T-cell (primary cell): Measurements from ENCODE around the gene OR2T35. TPM values are rescaled to one million over a fixed set of nuclear protein-coding genes. Genes with fewer than 3 reads are reported as not detected.

ENCODE experiments used
- ATAC-seq, 4 experiments: fragments of 200-7000 bp in 3 of 4; fragments of 150-1000 bp in 1 of 4; cut with Tn5 transposase; replicated peaks in 1 of 4; 1 replicate in 3 of 4; 2 replicates in 1 of 4; pipeline ENCODE4 v1.10.0; 2021; ENCODE audit warnings: moderate library complexity in 3 of 4, mild to moderate bottlenecking in 2 of 4, moderate number of reproducible peaks in 1 of 4
- CTCF ChIA-PET, 2 donors: fragments of 300-600 bp; sonication (Branson Sonifier 250); formaldehyde crosslinking; loops; one replicate each; lab custom pipeline; 2022; ENCODE audit warnings: antibody characterized with exemption in 2 of 2; lab: Charles Lee
- POLR2A ChIA-PET, 2 donors: fragments of 300-600 bp; sonication (Branson Sonifier 250); formaldehyde crosslinking; loops; one replicate each; lab custom pipeline; 2022; ENCODE audit warnings: antibody characterized with exemption in 2 of 2; lab: Charles Lee
- DNase-seq, 35 experiments: peaks; one replicate each; pipeline versions ENCODE4 v3.0.0 to v3.0.0-alpha.2; 2013 to 2023
- H3K27ac ChIP-seq: one replicate; pipeline ENCODE4 v1.5.1; 2013; ENCODE audit warnings: low read length
- H3K27me3 ChIP-seq, 2 experiments: replicated peaks in 1 of 2; 1 replicate in 1 of 2; 2 replicates in 1 of 2; pipeline versions ENCODE4 v1.6.1 to v1.7.0; 2013; ENCODE audit warnings: low read length in 1 of 2, mixed read lengths in 1 of 2; ENCODE audit not compliant: control insufficient read depth in 2 of 2, insufficient read depth in 2 of 2; ENCODE audit errors: extremely low read depth in 1 of 2
- H3K36me3 ChIP-seq, 2 donors: 1 replicate in 1 of 2; 2 replicates in 1 of 2; pipeline versions ENCODE4 v1.6.1 to v1.7.0; 2013; ENCODE audit warnings: low read length in 1 of 2; ENCODE audit not compliant: control insufficient read depth in 2 of 2, insufficient read depth in 1 of 2; ENCODE audit errors: extremely low read depth in 1 of 2
- H3K4me1 ChIP-seq, 2 experiments: 1 replicate in 1 of 2; 2 replicates in 1 of 2; pipeline versions ENCODE4 v1.6.1 to v1.7.0; 2013; ENCODE audit warnings: low read length in 2 of 2, mixed read lengths in 1 of 2; ENCODE audit not compliant: insufficient read depth in 2 of 2, control insufficient read depth in 1 of 2; ENCODE audit errors: extremely low read depth in 1 of 2
- H3K4me3 ChIP-seq, 2 donors: 1 replicate in 1 of 2; 2 replicates in 1 of 2; pipeline versions ENCODE4 v1.5.1 to v1.7.0; 2013; ENCODE audit warnings: mild to moderate bottlenecking in 2 of 2, low read length in 1 of 2, moderate library complexity in 1 of 2; ENCODE audit not compliant: control insufficient read depth in 1 of 2; ENCODE audit errors: extremely low read depth in 1 of 2
- H3K9me3 ChIP-seq: 2 replicates; pipeline ENCODE4 v1.7.0; 2013
- H3K27ac Mint-ChIP-seq, 2 donors: one replicate each; pipeline ENCODE4 v1.8.0; 2020 to 2021; ENCODE audit warnings: mild to moderate bottlenecking in 2 of 2, mixed read lengths in 2 of 2
- H3K27me3 Mint-ChIP-seq, 2 donors: one replicate each; pipeline ENCODE4 v1.8.0; 2021 to 2022; ENCODE audit warnings: mixed read lengths in 2 of 2
- H3K36me3 Mint-ChIP-seq: one replicate; pipeline ENCODE4 v1.8.0; 2021; ENCODE audit warnings: mixed read lengths
- H3K4me1 Mint-ChIP-seq, 3 donors: one replicate each; pipeline ENCODE4 v1.8.0; 2020 to 2022; ENCODE audit warnings: mixed read lengths in 3 of 3, mild to moderate bottlenecking in 1 of 3
- H3K4me3 Mint-ChIP-seq, 3 donors: one replicate each; pipeline ENCODE4 v1.8.0; 2020 to 2022; ENCODE audit warnings: mild to moderate bottlenecking in 3 of 3, mixed read lengths in 3 of 3, moderate library complexity in 3 of 3
- H3K9me3 Mint-ChIP-seq, 3 donors: one replicate each; pipeline ENCODE4 v1.8.0; 2020 to 2022; ENCODE audit warnings: mixed read lengths in 3 of 3
- WGBS: methylation state at CpG from one replicate; pipeline ENCODE4 v1.1.5; 2013; ENCODE audit warnings: missing lambda C conversion rate; ENCODE audit not compliant: insufficient coverage; 5-methylcytosine and 5-hydroxymethylcytosine counted together
- total RNA-seq, 35 experiments: library from RNA in 6 of 35; stranded (reverse) in 6 of 35; fragments of 120-200 nt in 1 of 35; gene quantifications; one replicate each; pipeline versions ENCODE4 v1.2.1 to v1.2.4 and lab custom pipeline; 2013 to 2026

The OR2T35 gene
- total RNA-seq, 5 donors from 2014 or later (not counting 1 experiment from before 2014, with no cell fraction given) = not detected

- Mint-ChIP-seq H3K27me3 (no peaks in the 10 kb centered on the region), H3K4me3 (no peak overlapping the region), H3K27ac (no peak overlapping the region), H3K9me3 (no peaks in the 10 kb centered on the region), H3K4me1 (peaks cover 0 to 9% (median 2%) of the 10 kb centered on the region in 3 donors), H3K36me3 (no peaks in the 10 kb centered on the region)
- Histone ChIP-seq H3K27ac (no peak overlapping the region), H3K4me1 (no peaks in the 10 kb centered on the region), H3K27me3 (no peaks in the 10 kb centered on the region), H3K4me3 (no peak overlapping the region), H3K9me3 (no peaks in the 10 kb centered on the region), H3K36me3 (no peaks in the 10 kb centered on the region)
- ATAC-seq (no peak), DNase-seq (no peak)
- CTCF ChIA-PET = no interaction called here
- WGBS = 80% methylated on average over 2 of the region's 7 CpGs
- POLR2A ChIA-PET = no interaction called here
Observed at GRCh38 chr1:248618119-248618518, 27.0 kb downstream of the OR2T35 start.

GRCh38 chr1:248613742-248614141 is 31.3 kb downstream of the OR2T35 start:
- H3K36me3 Mint-ChIP-seq = no peaks in the 10 kb centered on the region
- peaks cover 0 to 11% (median 1%) of the 10 kb centered on the region in 3 donors for H3K4me1 Mint-ChIP-seq
- peaks cover 0 to 7% of the 10 kb centered on the region in 2 experiments for H3K27me3 ChIP-seq
- peaks cover 0 to 5% of the 10 kb centered on the region in 2 donors for H3K27me3 Mint-ChIP-seq
- H3K9me3 ChIP-seq = no peaks in the 10 kb centered on the region
- H3K9me3 Mint-ChIP-seq = no peaks in the 10 kb centered on the region
- WGBS = no CpG with 5 or more reads among the region's 1 CpG
- ChIA-PET CTCF (no interaction called here), POLR2A (no interaction called here)
- ATAC-seq (no peak), DNase-seq (no peak)
- no peaks in the 10 kb centered on the region for H3K4me1 ChIP-seq
- no peak overlapping the region for H3K4me3 ChIP-seq
- H3K27ac Mint-ChIP-seq = no peak overlapping the region
- H3K36me3 ChIP-seq = no peaks in the 10 kb centered on the region
- no peak overlapping the region for H3K27ac ChIP-seq
- H3K4me3 Mint-ChIP-seq = no peak overlapping the region

- ATAC-seq (peak in 2 of 4 experiments; percentile 19 to 49), DNase-seq (peak in 1 of 35 experiments; percentile 3)
- whole genome bisulfite sequencing = 83% methylated on average over 3 of the region's 4 CpGs
- Histone ChIP-seq H3K4me1 (no peaks in the 10 kb centered on the region), H3K9me3 (no peaks in the 10 kb centered on the region), H3K27me3 (peaks cover 0 to 7% of the 10 kb centered on the region in 2 experiments), H3K27ac (no peak overlapping the region), H3K36me3 (no peaks in the 10 kb centered on the region), H3K4me3 (no peak overlapping the region)
- Mint-ChIP-seq H3K27ac (no peak overlapping the region), H3K27me3 (peaks cover 0 to 5% of the 10 kb centered on the region in 2 donors), H3K4me1 (peaks cover 0 to 7% (median 1%) of the 10 kb centered on the region in 3 donors), H3K4me3 (no peak overlapping the region), H3K36me3 (no peaks in the 10 kb centered on the region), H3K9me3 (no peaks in the 10 kb centered on the region)
- CTCF ChIA-PET = interaction anchor here in 1 of 2 donors (0.6 kb wide), 1 partner anchor 205 kb away, joined by 3 read pairs; no protein-coding TSS in a partner anchor
- POLR2A ChIA-PET = no interaction called here
Observed at GRCh38 chr1:248611883-248612414, 33.1 kb downstream of the OR2T35 start.

DNA sequence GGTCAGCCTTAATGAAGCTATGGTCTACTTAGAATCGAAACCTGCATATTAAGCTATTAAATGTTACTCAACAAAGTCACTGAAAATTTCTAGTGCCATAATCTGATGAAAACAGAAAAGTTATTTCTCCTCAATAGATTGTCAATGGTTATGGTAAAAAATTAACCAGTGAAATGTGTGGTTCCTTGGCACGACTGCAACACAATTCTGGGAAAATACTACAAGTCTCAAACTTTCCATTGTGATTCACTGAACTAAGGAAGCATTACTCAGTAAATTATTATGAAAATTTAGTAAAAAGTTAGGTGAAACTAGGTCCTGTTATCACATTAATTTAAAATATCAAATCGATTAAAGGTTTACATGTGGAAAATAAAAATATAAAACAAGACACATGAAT is 34.8 kb downstream of the OR2T35 start:
- Histone ChIP-seq H3K36me3 (no peaks in the 10 kb centered on the region), H3K27ac (no peak overlapping the region), H3K9me3 (no peaks in the 10 kb centered on the region), H3K4me1 (no peaks in the 10 kb centered on the region), H3K4me3 (no peak overlapping the region), H3K27me3 (peaks cover 0 to 7% of the 10 kb centered on the region in 2 experiments)
- Mint-ChIP-seq H3K4me1 (peaks cover 0 to 14% (median 1%) of the 10 kb centered on the region in 3 donors), H3K27me3 (peaks cover 0 to 5% of the 10 kb centered on the region in 2 donors), H3K9me3 (no peaks in the 10 kb centered on the region), H3K4me3 (no peak overlapping the region), H3K27ac (no peak overlapping the region), H3K36me3 (no peaks in the 10 kb centered on the region)
- ATAC-seq (no peak), DNase-seq (no peak)
- CTCF ChIA-PET = interaction anchor here in 1 of 2 donors (1.1 kb wide), 1 partner anchor 11 kb away, joined by 3 read pairs; no protein-coding TSS in a partner anchor
- POLR2A ChIA-PET = no interaction called here
- WGBS = no CpG with 5 or more reads among the region's 3 CpGs

GRCh38 chr1:248599396-248599795 is 45.7 kb downstream of the OR2T35 start:
- no peaks in the 10 kb centered on the region for H3K9me3 Mint-ChIP-seq
- ChIA-PET POLR2A (no interaction called here), CTCF (no interaction called here)
- H3K27me3 ChIP-seq = no peaks in the 10 kb centered on the region
- no peaks in the 10 kb centered on the region for H3K27me3 Mint-ChIP-seq
- DNase-seq (no peak), ATAC-seq (no peak)
- WGBS = 86% methylated on average over 4 of the region's 8 CpGs
- H3K36me3 Mint-ChIP-seq = no peaks in the 10 kb centered on the region
- no peaks in the 10 kb centered on the region for H3K4me1 ChIP-seq
- no peaks in the 10 kb centered on the region for H3K36me3 ChIP-seq
- H3K4me3 Mint-ChIP-seq = no peak overlapping the region
- no peak overlapping the region for H3K27ac Mint-ChIP-seq
- no peak overlapping the region for H3K27ac ChIP-seq
- peaks cover 4 to 9% (median 6%) of the 10 kb centered on the region in 3 donors for H3K4me1 Mint-ChIP-seq
- H3K4me3 ChIP-seq = no peak overlapping the region
- no peaks in the 10 kb centered on the region for H3K9me3 ChIP-seq

DNA sequence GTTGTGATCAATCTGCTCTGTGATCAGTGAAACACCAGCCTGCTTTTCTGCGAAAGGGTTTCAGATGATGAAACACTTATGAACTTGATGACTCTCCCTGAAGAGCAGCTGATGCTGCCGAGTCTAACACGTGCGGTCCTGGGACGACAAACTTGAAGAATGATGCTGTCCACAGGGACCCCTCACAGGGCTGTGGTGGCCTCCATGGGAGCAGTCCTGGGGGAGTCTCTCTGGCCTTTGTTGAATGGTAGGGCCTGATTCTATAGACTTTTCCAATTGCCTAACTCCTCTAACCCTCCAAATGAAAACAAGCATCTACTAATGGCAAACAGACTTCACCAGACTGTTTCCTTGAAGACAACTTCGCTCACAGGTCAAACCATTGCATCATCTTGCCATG is 47.5 kb downstream of the OR2T35 start, which contains the start of gene OR2T10:
Gene OR2T10 (minus strand): TSS at position 112 of the 400 bp plus-strand sequence. CDS start 3,932 bp downstream, outside the sequence.
- no peak within 1 kb of the TSS for H3K27ac Mint-ChIP-seq
- Histone ChIP-seq H3K27me3 (peaks cover 0 to 3% of the 10 kb centered on the region in 2 experiments), H3K27ac (no peak within 1 kb of the TSS), H3K4me3 (no peak within 1 kb of the TSS), H3K4me1 (no peaks in the 10 kb centered on the region), H3K36me3 (no peaks in the 10 kb centered on the region), H3K9me3 (no peaks in the 10 kb centered on the region)
- 90% methylated on average over 5 of the region's 6 CpGs for WGBS
- H3K4me3 Mint-ChIP-seq = no peak within 1 kb of the TSS
- CTCF ChIA-PET = no interaction called here
- no peaks in the 10 kb centered on the region for H3K36me3 Mint-ChIP-seq
- DNase-seq = no peak
- no peaks in the 10 kb centered on the region for H3K27me3 Mint-ChIP-seq
- no peaks in the 10 kb centered on the region for H3K9me3 Mint-ChIP-seq
- no peak for ATAC-seq
- peaks cover 4 to 9% (median 6%) of the 10 kb centered on the region in 3 donors for H3K4me1 Mint-ChIP-seq
- POLR2A ChIA-PET = no interaction called here
